Muscle of leg (tissue), 11 donors: ENCODE results near the gene BBS4. TPM values are rescaled to one million over a fixed set of nuclear protein-coding genes. Genes with fewer than 3 reads are reported as not detected.
A peak's percentile ranks its signal among the peaks of the same experiment; 100 is the strongest.
"Not testable (repeated sequence)": the region's sequence is repeated elsewhere in the genome, so short reads cannot be mapped to it uniquely, and the experiment has no call there.

Source experiments
- DNase-seq: peaks from one replicate; pipeline ENCODE4 v3.0.0; 2013
- H3K27ac ChIP-seq: one replicate; pipeline ENCODE4 v1.5.1; 2013; ENCODE audit warnings: mild to moderate bottlenecking, low read length, control low read depth
- H3K27me3 ChIP-seq: one replicate; pipeline ENCODE4 v1.6.1; 2013; ENCODE audit warnings: low read length; ENCODE audit not compliant: control insufficient read depth, insufficient read depth
- H3K36me3 ChIP-seq: one replicate; pipeline ENCODE4 v1.6.1; 2013; ENCODE audit warnings: low read length; ENCODE audit not compliant: control insufficient read depth, insufficient read depth
- H3K4me1 ChIP-seq: one replicate; pipeline ENCODE4 v1.6.1; 2013; ENCODE audit warnings: low read length; ENCODE audit not compliant: control insufficient read depth, insufficient read depth
- H3K4me3 ChIP-seq: one replicate; pipeline ENCODE4 v1.5.1; 2013; ENCODE audit warnings: low read length, control low read depth
- H3K9me3 ChIP-seq: replicated peaks from 2 replicates; pipeline ENCODE4 v1.6.1; 2013; ENCODE audit warnings: low read depth, low read length; ENCODE audit not compliant: control insufficient read depth
- WGBS: methylation state at CpG from one replicate; pipeline ENCODE4 v1.1.5; 2013; ENCODE audit warnings: missing lambda C conversion rate; ENCODE audit not compliant: insufficient coverage; 5-methylcytosine and 5-hydroxymethylcytosine counted together
- polyA plus RNA-seq, 8 donors: library from polyadenylated mRNA; unstranded; fragments of 120-200 nt; gene quantifications; one replicate each; pipeline versions ENCODE4 v1.2.1 to v1.2.3, GENCODE V29; 2013; ENCODE audit warnings: inconsistent platforms in 1 of 8, low replicate concordance in 1 of 8; ENCODE audit not compliant: insufficient read length in 8 of 8, insufficient read depth in 1 of 8
- total RNA-seq: library from RNA; stranded (reverse); fragments of 120-200 nt; gene quantifications from one replicate; pipeline ENCODE4 v1.2.4, GENCODE V29; 2013

BBS4 gene
- total and polyA plus RNA-seq, 9 donors: 14.6 to 24.3 (median 18.5) TPM

- H3K36me3 ChIP-seq, H3K27ac ChIP-seq, H3K9me3 ChIP-seq, DNase-seq, H3K4me1 ChIP-seq, H3K27me3 ChIP-seq, H3K4me3 ChIP-seq: not testable (repeated sequence)
- WGBS: no CpG with 5 or more reads among the region's 8 CpGs
These were observed 22.1 kb upstream of the BBS4 start for GRCh38 chr15:72663931-72664330.

GRCh38 chr15:72665706-72666105, 20.3 kb upstream of the BBS4 start:
- not testable (repeated sequence) for H3K27me3 ChIP-seq, H3K36me3 ChIP-seq, H3K4me3 ChIP-seq, H3K4me1 ChIP-seq, H3K9me3 ChIP-seq, DNase-seq, H3K27ac ChIP-seq
- no CpG with 5 or more reads among the region's 11 CpGs for WGBS

- not testable (repeated sequence) for H3K4me1 ChIP-seq, H3K4me3 ChIP-seq, H3K27me3 ChIP-seq, H3K36me3 ChIP-seq, H3K27ac ChIP-seq, DNase-seq, H3K9me3 ChIP-seq
- no CpG with 5 or more reads among the region's 6 CpGs for WGBS
These were observed 16.2 kb upstream of the BBS4 start for GRCh38 chr15:72669803-72670202.

GRCh38 chr15:72670656-72671352, 15.2 kb upstream of the BBS4 start:
- H3K4me1 ChIP-seq, H3K36me3 ChIP-seq, H3K27ac ChIP-seq, H3K4me3 ChIP-seq, H3K27me3 ChIP-seq, H3K9me3 ChIP-seq: not testable (repeated sequence)
- peak; percentile 53 for DNase-seq
- WGBS: 3% methylated on average over 6 of the region's 8 CpGs

GRCh38 chr15:72671525-72671924, 14.5 kb upstream of the BBS4 start:
- H3K9me3 ChIP-seq: no peaks in the 10 kb centered on the region
- H3K36me3 ChIP-seq: no peaks in the 10 kb centered on the region
- no peak overlapping the region for H3K27ac ChIP-seq
- H3K27me3 ChIP-seq: peaks cover 6% of the 10 kb centered on the region
- no peak for DNase-seq
- WGBS: no CpG with 5 or more reads among the region's 3 CpGs
- H3K4me3 ChIP-seq: no peak overlapping the region
- H3K4me1 ChIP-seq: no peaks in the 10 kb centered on the region

GRCh38 chr15:72676838-72677237, 9.2 kb upstream of the BBS4 start:
- no peak for DNase-seq
- Histone ChIP-seq H3K9me3 (no peaks in the 10 kb centered on the region), H3K4me1 (no peaks in the 10 kb centered on the region), H3K4me3 (no peak overlapping the region), H3K36me3 (no peaks in the 10 kb centered on the region), H3K27ac (no peak overlapping the region), H3K27me3 (peaks cover 12% of the 10 kb centered on the region)
- no CpG with 5 or more reads among the region's 4 CpGs for WGBS

GRCh38 chr15:72680931-72681330, 5.1 kb upstream of the BBS4 start:
- Histone ChIP-seq H3K9me3 (no peaks in the 10 kb centered on the region), H3K27ac (no peak overlapping the region), H3K27me3 (peaks cover 9% of the 10 kb centered on the region), H3K4me3 (no peak overlapping the region), H3K36me3 (no peaks in the 10 kb centered on the region), H3K4me1 (peaks cover 5% of the 10 kb centered on the region)
- no peak for DNase-seq
- WGBS: no CpG with 5 or more reads among the region's 3 CpGs

GRCh38 chr15:72682772-72683171, 3.2 kb upstream of the BBS4 start:
- Histone ChIP-seq H3K27me3 (peaks cover 9% of the 10 kb centered on the region), H3K4me1 (peaks cover 5% of the 10 kb centered on the region), H3K36me3 (no peaks in the 10 kb centered on the region), H3K4me3 (no peak overlapping the region), H3K27ac (no peak overlapping the region), H3K9me3 (no peaks in the 10 kb centered on the region)
- DNase-seq: no peak
- WGBS: 75% methylated on average over 2 of the region's 3 CpGs

- no peaks in the 10 kb centered on the region for H3K36me3 ChIP-seq
- H3K9me3 ChIP-seq: no peaks in the 10 kb centered on the region
- H3K4me3 ChIP-seq: peak overlapping the region; percentile 73
- DNase-seq: peak; percentile 8
- peaks cover 4% of the 10 kb centered on the region for H3K27me3 ChIP-seq
- WGBS: 16% methylated on average over 11 of the region's 23 CpGs
- H3K27ac ChIP-seq: peak overlapping the region; percentile 98
- H3K4me1 ChIP-seq: peaks cover 5% of the 10 kb centered on the region
These were observed 594 bp upstream of the BBS4 start for GRCh38 chr15:72685301-72685924.

GRCh38 chr15:72688697-72689096, 2.7 kb downstream of the BBS4 start:
- Histone ChIP-seq H3K4me1 (peaks cover 5% of the 10 kb centered on the region), H3K36me3 (no peaks in the 10 kb centered on the region), H3K27ac (no peak overlapping the region), H3K27me3 (no peaks in the 10 kb centered on the region), H3K9me3 (no peaks in the 10 kb centered on the region), H3K4me3 (no peak overlapping the region)
- no peak for DNase-seq
- WGBS: no CpG with 5 or more reads among the region's 5 CpGs
